ENCODE data around the gene ZNF181. TPM values are rescaled to one million over a fixed set of nuclear protein-coding genes. Genes with fewer than 3 reads are reported as not detected.

The ZNF181 gene
- total RNA-seq, 1 experiment from 2014 or later, result 8.2 TPM

GRCh38 chr19:34687348-34687747 lies 46.7 kb upstream of the ZNF181 start:
- Histone ChIP-seq H2BK120ac (ENCODE audit: low read depth, low read length, poor library complexity, severe bottlenecking) (no peak overlapping the region), H4K20me1 (ENCODE audit: control insufficient read depth, insufficient read depth, insufficient read length) (no peaks in the 10 kb centered on the region), H3K23me2 (ENCODE audit: insufficient read length, low read depth, low read length, poor library complexity, severe bottlenecking) (no peaks in the 10 kb centered on the region), H3K18ac (ENCODE audit: insufficient read length, low read depth, low read length) (no peak overlapping the region), H3K4me1 (ENCODE audit: insufficient read depth, low read length) (no peaks in the 10 kb centered on the region), H3K9ac (ENCODE audit: extremely low read depth, insufficient read length, low read length) (no peak overlapping the region), H2BK20ac (ENCODE audit: low read depth, low read length, poor library complexity, severe bottlenecking) (no peak overlapping the region), H3K23ac (ENCODE audit: insufficient read length, low read depth, low read length) (no peak overlapping the region), H3K4ac (ENCODE audit: low read depth, low read length) (no peak overlapping the region), H2AFZ (ENCODE audit: low read length) (no peak overlapping the region), H3K4me2 (ENCODE audit: insufficient read depth, insufficient read length, low read length) (no peak overlapping the region), H3K79me2 (ENCODE audit: insufficient read depth, low read length) (no peaks in the 10 kb centered on the region), H3K56ac (ENCODE audit: insufficient read length, low read depth, low read length) (no peak overlapping the region), H3K27ac (ENCODE audit: insufficient read length, low read depth, low read length) (no peak overlapping the region), H3K27me3 (ENCODE audit: insufficient read depth, low read length) (no peaks in the 10 kb centered on the region), H3T11ph (ENCODE audit: low read length) (no peak overlapping the region), H4K8ac (replicated peaks; ENCODE audit: insufficient read length, low read depth, low read length) (no peak overlapping the region), H2BK12ac (ENCODE audit: insufficient read length, low read depth, low read length) (no peak overlapping the region), H3K14ac (ENCODE audit: insufficient read depth, low read length) (no peak overlapping the region), H4K91ac (ENCODE audit: insufficient read length, low read depth, low read length) (no peak overlapping the region), H3K9me3 (ENCODE audit: control insufficient read depth, low read depth, low read length) (peaks cover 13% of the 10 kb centered on the region), H3K79me1 (ENCODE audit: insufficient read depth, low read depth, low read length, poor library complexity, severe bottlenecking) (no peaks in the 10 kb centered on the region), H2BK5ac (ENCODE audit: insufficient read length, low read length) (no peak overlapping the region), H4K5ac (ENCODE audit: insufficient read length, low read depth, low read length) (no peak overlapping the region), H2BK15ac (ENCODE audit: low read depth, low read length) (no peak overlapping the region), H2AK5ac (ENCODE audit: insufficient read length, low read length) (no peak overlapping the region)
- WGBS (ENCODE audit: extremely low coverage, insufficient read length, low lambda C conversion rate), result no CpG with 5 or more reads among the region's 2 CpGs
- H3K4me3 Mint-ChIP-seq, result no peak overlapping the region
- peaks cover 26% of the 10 kb centered on the region for H3K27me3 Mint-ChIP-seq (ENCODE audit: low read depth)
- peaks cover 34 to 39% (median 37%) of the 10 kb centered on the region in 3 experiments for H3K36me3 Mint-ChIP-seq (ENCODE audit: insufficient read depth in 1 of 3, low read depth in 3 of 3)
- H3K9me3 Mint-ChIP-seq, result peaks cover 51 to 73% of the 10 kb centered on the region in 2 experiments
- no peak for DNase-seq
- H3K27ac Mint-ChIP-seq, result no peak overlapping the region
- no peak for TF ChIP-seq CTCF (conservative IDR thresholded peaks at IDR 0.05)
- no peaks in the 10 kb centered on the region for H3K4me1 Mint-ChIP-seq
